ENCODE measurements around the gene SPARC.

DNA sequence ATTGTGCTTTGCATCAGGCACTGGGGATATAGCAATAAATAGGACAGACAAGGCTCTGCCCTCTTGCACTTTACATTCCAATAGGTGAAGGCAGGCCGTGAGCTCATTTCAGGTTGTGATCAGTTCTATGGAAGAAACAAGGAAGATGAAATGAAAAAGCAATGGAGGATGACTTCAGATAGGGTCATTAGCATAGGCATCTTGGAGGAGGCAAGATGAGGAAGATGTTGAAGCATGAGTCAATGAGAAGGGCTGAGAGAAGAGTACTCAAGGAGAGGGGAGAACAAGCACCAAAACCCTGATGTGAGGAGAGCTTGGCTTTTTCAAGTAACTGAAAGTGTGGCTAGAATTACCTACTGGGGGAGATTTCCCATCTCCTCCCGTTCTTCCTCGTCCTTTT lies 5.0 kb upstream of the SPARC start:
- TF ChIP-seq, protein P1, sequence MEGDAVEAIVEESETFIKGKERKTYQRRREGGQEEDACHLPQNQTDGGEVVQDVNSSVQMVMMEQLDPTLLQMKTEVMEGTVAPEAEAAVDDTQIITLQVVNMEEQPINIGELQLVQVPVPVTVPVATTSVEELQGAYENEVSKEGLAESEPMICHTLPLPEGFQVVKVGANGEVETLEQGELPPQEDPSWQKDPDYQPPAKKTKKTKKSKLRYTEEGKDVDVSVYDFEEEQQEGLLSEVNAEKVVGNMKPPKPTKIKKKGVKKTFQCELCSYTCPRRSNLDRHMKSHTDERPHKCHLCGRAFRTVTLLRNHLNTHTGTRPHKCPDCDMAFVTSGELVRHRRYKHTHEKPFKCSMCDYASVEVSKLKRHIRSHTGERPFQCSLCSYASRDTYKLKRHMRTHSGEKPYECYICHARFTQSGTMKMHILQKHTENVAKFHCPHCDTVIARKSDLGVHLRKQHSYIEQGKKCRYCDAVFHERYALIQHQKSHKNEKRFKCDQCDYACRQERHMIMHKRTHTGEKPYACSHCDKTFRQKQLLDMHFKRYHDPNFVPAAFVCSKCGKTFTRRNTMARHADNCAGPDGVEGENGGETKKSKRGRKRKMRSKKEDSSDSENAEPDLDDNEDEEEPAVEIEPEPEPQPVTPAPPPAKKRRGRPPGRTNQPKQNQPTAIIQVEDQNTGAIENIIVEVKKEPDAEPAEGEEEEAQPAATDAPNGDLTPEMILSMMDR (IDR thresholded peaks at IDR 0.05), result no peak
- TF ChIP-seq ZFX (IDR thresholded peaks at IDR 0.05; ENCODE audit: borderline replicate concordance), result no peak
